ENCODE measurements around the gene MED20. TPM values are rescaled to one million over a fixed set of nuclear protein-coding genes. Genes with fewer than 3 reads are reported as not detected.

The MED20 gene
- total RNA-seq, 1 experiment from 2014 or later, result 28.5 TPM

- peak overlapping the region; percentile 27; the same call in 1 of the 2 replicates for H3K27ac ChIP-seq (ENCODE audit: low read length)
- no peaks in the 10 kb centered on the region for H3K79me2 ChIP-seq (ENCODE audit: low read length)
- CTCF ChIA-PET, result no interaction called here
- BruUV-seq (replicated peaks), result no TSS peak
- no peak overlapping the region; the same call in 1 of the 2 replicates for H3K4me2 ChIP-seq (ENCODE audit: low read length)
- POLR2A ChIA-PET (ENCODE audit: unreplicated experiment), result no interaction called here
- intact Hi-C loops (cut with micrococcal nuclease), result no loop called here
- no peak for DNase-seq
- H3K4me1 ChIP-seq (ENCODE audit: insufficient read depth, low read length), result peaks cover 20% of the 10 kb centered on the region
- no peaks in the 10 kb centered on the region for H3K36me3 ChIP-seq (ENCODE audit: low read depth, low read length)
- peak overlapping the region; percentile 33; the same call in 1 of the 2 replicates for H2AFZ ChIP-seq (ENCODE audit: low read length)
- no peaks in the 10 kb centered on the region for H3K27me3 ChIP-seq (ENCODE audit: low read length)
- no peak for TF ChIP-seq CTCF (conservative IDR thresholded peaks at IDR 0.05; ENCODE audit: low read depth, low read length)
- no peak for TF ChIP-seq EZH2 (IDR thresholded peaks at IDR 0.05; ENCODE audit: low read length, unreplicated experiment)
- TF ChIP-seq EZH2phosphoT487 (IDR thresholded peaks at IDR 0.05; ENCODE audit: borderline replicate concordance, low read length), result no peak
- H3K9me3 ChIP-seq (ENCODE audit: low read length), result no peaks in the 10 kb centered on the region
- no peaks in the 10 kb centered on the region for H3F3A ChIP-seq (ENCODE audit: low read length, unreplicated experiment)
- ATAC-seq, result no peak
- H3K9me2 ChIP-seq (replicated peaks; ENCODE audit: low read length), result no peaks in the 10 kb centered on the region
- no peak overlapping the region for H3K4me3 ChIP-seq (ENCODE audit: low read length)
- no peak overlapping the region for H3K9ac ChIP-seq (ENCODE audit: low read length)
- no peaks in the 10 kb centered on the region for H4K20me1 ChIP-seq (ENCODE audit: low read length)
Observed at GRCh38 chr6:41966214-41966920, 45.4 kb upstream of the MED20 start.

GRCh38 chr6:41965429-41966213 lies 44.7 kb upstream of the MED20 start:
- no peak overlapping the region for H3K4me2 ChIP-seq (ENCODE audit: low read length)

More at GRCh38 chr6:41965429-41966213, 44.7 kb upstream of the MED20 start:
- ChIA-PET CTCF (no interaction called here), POLR2A (ENCODE audit: unreplicated experiment) (no interaction called here)
- no peaks in the 10 kb centered on the region for H3F3A ChIP-seq (ENCODE audit: low read length, unreplicated experiment)
- ATAC-seq, result no peak
- no peaks in the 10 kb centered on the region for H3K79me2 ChIP-seq (ENCODE audit: low read length)
- no peaks in the 10 kb centered on the region for H3K36me3 ChIP-seq (ENCODE audit: low read depth, low read length)
- peaks cover 20% of the 10 kb centered on the region for H3K4me1 ChIP-seq (ENCODE audit: insufficient read depth, low read length)
- BruUV-seq (replicated peaks), result no TSS peak
- H3K27me3 ChIP-seq (ENCODE audit: low read length), result no peaks in the 10 kb centered on the region
- intact Hi-C loops (cut with micrococcal nuclease), result no loop called here
- H3K9me3 ChIP-seq (ENCODE audit: low read length), result no peaks in the 10 kb centered on the region
- TF ChIP-seq EZH2phosphoT487 (IDR thresholded peaks at IDR 0.05; ENCODE audit: borderline replicate concordance, low read length) (no peak), EZH2 (IDR thresholded peaks at IDR 0.05; ENCODE audit: low read length, unreplicated experiment) (no peak), CTCF (conservative IDR thresholded peaks at IDR 0.05; ENCODE audit: low read depth, low read length) (no peak)
- H2AFZ ChIP-seq (ENCODE audit: low read length), result no peak overlapping the region
- no peak overlapping the region for H3K4me3 ChIP-seq (ENCODE audit: low read length)
- no peak overlapping the region for H3K27ac ChIP-seq (ENCODE audit: low read length)
- DNase-seq, result no peak
- no peaks in the 10 kb centered on the region for H4K20me1 ChIP-seq (ENCODE audit: low read length)
- H3K9me2 ChIP-seq (replicated peaks; ENCODE audit: low read length), result no peaks in the 10 kb centered on the region
- no peak overlapping the region for H3K9ac ChIP-seq (ENCODE audit: low read length)

Measured in PC-3 (cell line).